Lung (tissue), 12 donors: ENCODE data around the gene TNPO1. TPM values are rescaled to one million over a fixed set of nuclear protein-coding genes. Genes with fewer than 3 reads are reported as not detected.

Experiments
- ATAC-seq: fragments of 200-7000 bp; cut with Tn5 transposase; one replicate; pipeline ENCODE4 v1.9.1; 2020; ENCODE audit warnings: moderate number of reproducible peaks; ENCODE audit not compliant: insufficient read depth, low FRiP score
- DNase-seq, 3 donors: peaks; one replicate each; pipeline ENCODE4 v3.0.0-alpha.2; 2013 to 2017
- H3K27ac ChIP-seq, 2 donors: one replicate each; pipeline ENCODE4 v1.5.1; 2013; ENCODE audit warnings: mild to moderate bottlenecking in 2 of 2, moderate library complexity in 2 of 2, control low read depth in 1 of 2, inconsistent platforms in 1 of 2, low read depth in 1 of 2, low read length in 1 of 2
- H3K27me3 ChIP-seq, 3 donors: one replicate each; pipeline ENCODE4 v1.5.1; 2013; ENCODE audit warnings: low read length in 2 of 3; ENCODE audit not compliant: control insufficient read depth in 3 of 3, insufficient read depth in 3 of 3
- H3K36me3 ChIP-seq, 4 donors: one replicate each; pipeline ENCODE4 v1.5.1; 2013; ENCODE audit warnings: low read length in 4 of 4, mild to moderate bottlenecking in 1 of 4, moderate library complexity in 1 of 4; ENCODE audit not compliant: control insufficient read depth in 4 of 4, insufficient read depth in 4 of 4
- H3K4me1 ChIP-seq, 5 donors: one replicate each; pipeline ENCODE4 v1.5.1; 2013; ENCODE audit warnings: low read length in 5 of 5, mild to moderate bottlenecking in 2 of 5, moderate library complexity in 1 of 5; ENCODE audit not compliant: control insufficient read depth in 5 of 5, insufficient read depth in 5 of 5
- H3K4me3 ChIP-seq: one replicate; pipeline ENCODE4 v1.5.1; 2013; ENCODE audit warnings: mild to moderate bottlenecking, control low read depth, moderate library complexity
- H3K9ac ChIP-seq, 2 donors: one replicate each; pipeline ENCODE4 v1.5.1; 2013; ENCODE audit warnings: low read length in 2 of 2, control low read depth in 1 of 2; ENCODE audit not compliant: insufficient read depth in 1 of 2
- H3K9me3 ChIP-seq, 4 donors: one replicate each; pipeline ENCODE4 v1.5.1; 2013; ENCODE audit warnings: low read length in 3 of 4, mild to moderate bottlenecking in 1 of 4, moderate library complexity in 1 of 4; ENCODE audit not compliant: control insufficient read depth in 4 of 4, insufficient read depth in 3 of 4
- WGBS, 2 donors: extraction: QIAGEN DNeasy Blood & Tissue Kit; methylation state at CpG; one replicate each; pipeline ENCODE4 v1.1.7; 2013; 5-methylcytosine and 5-hydroxymethylcytosine counted together
- polyA plus RNA-seq, 2 donors: library from polyadenylated mRNA; stranded (reverse); fragments of 200-250 nt; gene quantifications; one replicate each; pipeline ENCODE4 v1.2.1, GENCODE V29; 2013
- total RNA-seq, 2 donors: library from RNA; depleted of rRNA in 1 of 2; stranded (reverse); fragments of >200 nt in 1 of 2; gene quantifications; one replicate each; pipeline ENCODE4 v1.2.1, GENCODE V29; 2014 to 2021
- TF ChIP-seq, protein P1 (sequence below): IDR thresholded peaks from 2 replicates; pipeline ENCODE4 v1.5.1; 2012; ENCODE audit warnings: mild to moderate bottlenecking; ENCODE audit errors: control extremely low read depth, extremely low read depth
- donor health status: control.
- donor health status: control.
- donor health status: Bipolar disorder and iron deficiency.
- donor health status: healthy.
- donor health status: DM: yes; HTN: yes; CAD: no.

TNPO1 gene
- total and polyA plus RNA-seq, 4 donors, result 9.4 to 122 (median 50.8) TPM

GRCh38 chr5:72906806-72907205 is 90.3 kb downstream of the TNPO1 start:
- TF ChIP-seq, protein P1, sequence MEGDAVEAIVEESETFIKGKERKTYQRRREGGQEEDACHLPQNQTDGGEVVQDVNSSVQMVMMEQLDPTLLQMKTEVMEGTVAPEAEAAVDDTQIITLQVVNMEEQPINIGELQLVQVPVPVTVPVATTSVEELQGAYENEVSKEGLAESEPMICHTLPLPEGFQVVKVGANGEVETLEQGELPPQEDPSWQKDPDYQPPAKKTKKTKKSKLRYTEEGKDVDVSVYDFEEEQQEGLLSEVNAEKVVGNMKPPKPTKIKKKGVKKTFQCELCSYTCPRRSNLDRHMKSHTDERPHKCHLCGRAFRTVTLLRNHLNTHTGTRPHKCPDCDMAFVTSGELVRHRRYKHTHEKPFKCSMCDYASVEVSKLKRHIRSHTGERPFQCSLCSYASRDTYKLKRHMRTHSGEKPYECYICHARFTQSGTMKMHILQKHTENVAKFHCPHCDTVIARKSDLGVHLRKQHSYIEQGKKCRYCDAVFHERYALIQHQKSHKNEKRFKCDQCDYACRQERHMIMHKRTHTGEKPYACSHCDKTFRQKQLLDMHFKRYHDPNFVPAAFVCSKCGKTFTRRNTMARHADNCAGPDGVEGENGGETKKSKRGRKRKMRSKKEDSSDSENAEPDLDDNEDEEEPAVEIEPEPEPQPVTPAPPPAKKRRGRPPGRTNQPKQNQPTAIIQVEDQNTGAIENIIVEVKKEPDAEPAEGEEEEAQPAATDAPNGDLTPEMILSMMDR, result no peak
- H3K36me3 ChIP-seq, result peaks cover 12 to 46% (median 35%) of the 10 kb centered on the region in 4 donors
- no peak for ATAC-seq

GRCh38 chr5:72908664-72909063 is 92.2 kb downstream of the TNPO1 start:
- WGBS, 2 donors, result 86 to 94% methylated on average over 6 of the region's 6 CpGs
- Histone ChIP-seq H3K9ac (no peak overlapping the region), H3K9me3 (no peaks in the 10 kb centered on the region), H3K27me3 (no peaks in the 10 kb centered on the region), H3K4me3 (no peak overlapping the region), H3K36me3 (peaks cover 12 to 40% (median 31%) of the 10 kb centered on the region in 4 donors), H3K4me1 (no peaks in the 10 kb centered on the region), H3K27ac (no peak overlapping the region)
- no peak for ATAC-seq
- no peak for DNase-seq
- TF ChIP-seq, protein P1, result no peak

More at GRCh38 chr5:72906806-72907205, 90.3 kb downstream of the TNPO1 start:
- DNase-seq, result no peak
- no peak overlapping the region for H3K9ac ChIP-seq
- H3K9me3 ChIP-seq, result no peaks in the 10 kb centered on the region
- no peaks in the 10 kb centered on the region for H3K4me1 ChIP-seq
- H3K27me3 ChIP-seq, result no peaks in the 10 kb centered on the region
- H3K4me3 ChIP-seq, result no peak overlapping the region
- no peak overlapping the region for H3K27ac ChIP-seq

- Histone ChIP-seq H3K36me3 (no peaks in the 10 kb centered on the region), H3K27ac (no peak overlapping the region), H3K9me3 (no peaks in the 10 kb centered on the region), H3K4me1 (no peaks in the 10 kb centered on the region), H3K4me3 (no peak overlapping the region), H3K9ac (no peak overlapping the region), H3K27me3 (no peaks in the 10 kb centered on the region)
- ATAC-seq (no peak), DNase-seq (no peak)
- TF ChIP-seq, protein P1, result no peak
- 91 to 98% methylated on average over 1 of the region's 1 CpG for whole genome bisulfite sequencing, 2 donors
Observed at GRCh38 chr5:72917371-72917776, 100.9 kb downstream of the TNPO1 start.
